Measurements from ENCODE around the gene NRSN2.
"Not testable (repeated sequence)": the region's sequence is repeated elsewhere in the genome, so short reads cannot be mapped to it uniquely, and the experiment has no call there.

NRSN2 gene

DNA sequence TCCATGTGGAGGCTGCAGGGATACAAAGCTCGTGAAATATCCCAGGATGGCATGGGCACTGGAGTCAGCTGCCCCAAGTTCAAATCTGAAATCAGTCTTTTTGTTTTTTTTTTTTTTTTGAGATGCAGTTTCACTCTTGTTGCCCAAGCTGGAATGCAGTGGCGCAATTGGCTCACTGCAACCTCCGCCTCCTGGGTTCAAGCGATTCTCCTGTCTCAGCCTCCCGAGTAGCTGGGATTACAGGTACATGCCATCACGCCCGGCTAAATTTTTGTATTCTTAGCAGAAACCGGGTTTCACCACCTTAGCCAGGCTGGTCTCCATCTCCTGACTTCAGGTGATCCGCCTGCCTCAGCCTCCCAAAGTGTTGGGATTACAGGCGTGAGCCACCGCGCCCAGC is 30.7 kb downstream of the NRSN2 start:
- DNase-seq, result not testable (repeated sequence)

- DNase-seq, result no peak
Measured at GRCh38 chr20:378961-379336, 32.0 kb downstream of the NRSN2 start.

DNA sequence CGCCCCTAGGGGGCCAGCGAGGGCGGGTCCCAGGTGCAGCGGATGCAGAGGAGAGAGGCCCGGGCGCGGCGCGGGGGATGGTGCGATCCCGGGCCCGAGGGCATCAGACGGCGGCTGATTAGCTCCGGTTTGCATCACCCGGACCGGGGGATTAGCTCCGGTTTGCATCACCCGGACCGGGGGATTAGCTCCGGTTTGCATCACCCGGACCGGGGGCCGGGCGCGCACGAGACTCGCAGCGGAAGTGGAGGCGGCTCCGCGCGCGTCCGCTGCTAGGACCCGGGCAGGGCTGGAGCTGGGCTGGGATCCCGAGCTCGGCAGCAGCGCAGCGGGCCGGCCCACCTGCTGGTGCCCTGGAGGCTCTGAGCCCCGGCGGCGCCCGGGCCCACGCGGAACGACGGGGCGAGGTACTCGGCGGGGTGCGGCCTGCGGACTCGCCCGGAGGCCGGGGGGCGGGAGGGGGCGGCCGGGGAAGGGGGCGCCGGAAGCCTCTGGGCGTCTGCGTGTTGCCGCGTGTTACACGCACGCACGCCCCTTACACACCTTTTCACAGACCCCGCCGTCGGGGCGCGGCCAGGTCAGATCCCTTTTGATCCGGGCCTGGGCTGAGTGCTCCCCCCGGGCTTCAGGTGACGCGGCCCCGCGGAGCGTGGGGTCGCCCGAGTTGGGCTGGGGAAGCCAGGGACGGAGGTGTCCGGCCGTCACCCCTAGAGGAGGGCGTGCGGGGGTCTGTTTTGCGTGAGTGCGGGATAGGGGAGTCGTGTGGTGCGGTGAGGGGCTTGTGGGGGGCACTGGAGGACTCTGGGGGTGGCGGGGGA is 34.1 kb downstream of the NRSN2 start:
- DNase-seq, result peak; percentile 49 to 62

DNA sequence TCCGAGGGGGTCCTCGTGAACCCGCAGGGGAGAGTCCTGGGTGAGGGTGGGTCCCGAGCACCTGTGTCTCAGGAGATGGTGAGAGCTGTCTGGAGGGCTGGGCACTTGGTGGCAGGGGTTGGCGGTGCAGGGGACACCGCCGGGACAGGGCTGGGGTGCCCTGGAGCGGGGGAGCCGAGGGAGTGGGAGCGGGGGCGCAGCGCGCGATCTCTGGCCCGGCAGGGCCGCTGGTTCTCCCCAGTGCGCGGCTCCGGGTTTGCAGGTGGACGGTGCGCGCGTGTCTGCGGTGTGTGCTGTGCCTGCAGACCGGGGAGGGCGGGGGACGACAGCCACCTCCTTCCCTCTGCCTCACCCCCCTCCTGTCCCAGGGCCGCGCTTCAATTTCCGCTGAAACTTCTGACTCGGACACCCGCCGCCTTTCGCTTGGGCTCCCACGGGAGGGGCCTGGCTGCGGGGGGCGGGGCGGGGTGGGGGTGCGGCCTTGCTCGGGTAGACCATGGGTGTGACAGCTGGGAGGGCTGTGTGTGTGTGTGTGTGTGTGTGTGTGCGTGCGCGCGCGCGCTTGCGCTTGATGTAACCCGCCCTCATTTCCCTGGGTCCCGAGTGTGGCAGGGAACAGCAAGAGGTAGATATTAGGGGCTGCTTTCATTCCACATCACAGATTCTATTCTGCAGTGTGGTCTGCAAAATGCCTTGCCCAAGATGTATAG is 34.8 kb downstream of the NRSN2 start:
- peak; percentile 59 to 68 for DNase-seq

GRCh38 chr20:382291-383115 is 35.6 kb downstream of the NRSN2 start:
- DNase-seq, result no peak

DNA sequence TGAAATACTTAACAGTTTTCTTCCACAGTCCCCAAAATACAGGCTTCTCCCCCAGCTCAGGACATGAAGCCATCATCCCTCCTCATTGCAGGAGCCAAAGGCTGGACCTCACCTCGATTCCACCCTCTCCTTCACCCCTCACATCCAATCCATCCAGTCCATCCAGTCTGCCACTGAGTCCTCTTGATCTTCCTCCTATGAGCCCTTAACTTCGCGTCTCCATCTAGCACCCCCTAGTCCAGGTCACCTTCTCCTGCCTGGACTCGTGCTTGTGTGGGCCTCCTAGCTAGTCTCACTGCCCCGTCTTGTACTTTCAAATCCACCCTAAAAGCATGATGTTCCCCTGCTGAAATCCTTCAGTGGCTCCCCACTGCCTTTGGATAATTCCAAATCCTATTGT is 37.0 kb downstream of the NRSN2 start:
- no peak for DNase-seq

GRCh38 chr20:384723-385122 is 37.8 kb downstream of the NRSN2 start:
- no peak for DNase-seq

DNA sequence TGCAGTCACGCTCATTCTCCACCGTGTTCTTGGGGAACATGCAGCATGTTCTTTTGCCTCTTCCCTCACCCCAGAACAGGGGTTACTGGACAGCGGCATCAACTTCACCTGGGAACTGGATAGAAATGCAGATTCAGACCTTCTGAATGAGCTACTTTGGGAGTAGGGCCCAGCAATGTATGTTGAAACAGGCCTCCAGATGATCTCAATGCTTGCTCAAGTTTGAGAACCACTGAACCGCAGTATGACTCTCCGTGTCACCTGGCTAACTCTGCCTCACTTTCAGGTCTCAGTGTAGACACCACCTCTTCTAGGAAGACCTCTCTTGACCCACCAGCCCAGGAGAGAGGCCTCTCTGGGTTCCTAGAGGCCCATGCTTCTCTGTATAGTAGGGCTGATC is 38.5 kb downstream of the NRSN2 start:
- no peak for DNase-seq

DNA sequence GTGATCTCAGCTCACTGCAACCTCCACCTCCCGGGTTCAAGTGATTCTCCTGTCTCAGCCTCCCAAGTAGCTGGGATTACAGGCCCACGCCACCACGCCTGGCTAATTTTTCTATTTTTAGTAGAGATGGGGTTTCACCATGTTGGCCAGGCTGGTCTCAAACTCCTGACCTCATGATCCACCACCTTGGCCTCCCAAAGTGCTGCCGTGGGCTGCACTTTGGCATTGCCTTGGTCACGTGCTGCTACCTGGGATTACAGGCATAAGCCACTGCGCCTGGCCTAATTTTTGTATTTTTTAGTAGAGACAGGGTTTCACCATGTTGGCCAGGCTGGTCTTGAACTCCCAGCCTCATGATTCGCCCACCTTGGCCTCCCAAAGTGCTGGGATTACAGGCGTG is 39.7 kb downstream of the NRSN2 start:
- not testable (repeated sequence) for DNase-seq

GRCh38 chr20:387520-387919 is 40.6 kb downstream of the NRSN2 start:
- DNase-seq, result no peak

DNA sequence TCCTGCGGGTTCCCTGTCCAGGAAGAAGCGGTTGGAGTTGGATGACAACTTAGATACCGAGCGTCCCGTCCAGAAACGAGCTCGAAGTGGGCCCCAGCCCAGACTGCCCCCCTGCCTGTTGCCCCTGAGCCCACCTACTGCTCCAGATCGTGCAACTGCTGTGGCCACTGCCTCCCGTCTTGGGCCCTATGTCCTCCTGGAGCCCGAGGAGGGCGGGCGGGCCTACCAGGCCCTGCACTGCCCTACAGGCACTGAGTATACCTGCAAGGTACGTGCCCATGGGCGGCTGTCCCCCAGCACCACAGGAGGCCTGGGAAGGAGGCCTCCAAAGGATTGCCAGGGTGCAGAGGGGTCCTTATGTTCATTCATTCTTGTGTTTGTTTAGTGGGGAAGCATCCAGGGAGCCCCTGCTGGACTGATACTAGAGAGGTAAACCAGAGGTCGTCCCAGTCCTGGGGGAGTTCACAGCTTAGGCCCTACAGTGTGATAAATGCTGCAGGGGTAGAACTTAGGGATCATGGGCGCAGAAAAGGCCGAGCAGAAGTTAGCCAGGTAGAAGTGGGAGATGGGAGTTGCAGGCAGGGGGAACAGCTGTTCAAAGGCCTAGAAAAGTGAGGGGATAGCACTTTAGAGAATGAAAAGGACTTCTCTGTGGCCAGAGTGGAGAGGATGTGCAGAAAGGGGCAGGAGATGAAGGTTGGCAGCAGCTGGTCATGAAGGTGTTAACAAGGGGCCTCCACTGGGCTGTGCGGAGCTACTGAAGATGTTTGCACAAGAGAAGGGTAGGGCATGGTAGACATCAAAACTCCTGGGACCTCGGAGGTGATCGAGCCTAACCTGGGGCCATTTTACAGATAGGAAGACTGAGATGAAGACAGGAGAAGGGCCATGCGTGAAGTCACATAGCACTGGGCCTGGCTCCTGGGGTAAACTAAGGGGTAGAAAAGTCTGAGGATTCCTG is 41.4 kb downstream of the NRSN2 start:
- DNase-seq, result no peak

- no peak for DNase-seq
Measured at GRCh38 chr20:389220-389619, 42.3 kb downstream of the NRSN2 start.

GRCh38 chr20:391041-391711 is 44.3 kb downstream of the NRSN2 start:
- DNase-seq, result no peak

GRCh38 chr20:393296-393695 is 46.4 kb downstream of the NRSN2 start:
- not testable (repeated sequence) for DNase-seq

GRCh38 chr20:396252-396618 is 49.3 kb downstream of the NRSN2 start:
- no peak for DNase-seq

DNA sequence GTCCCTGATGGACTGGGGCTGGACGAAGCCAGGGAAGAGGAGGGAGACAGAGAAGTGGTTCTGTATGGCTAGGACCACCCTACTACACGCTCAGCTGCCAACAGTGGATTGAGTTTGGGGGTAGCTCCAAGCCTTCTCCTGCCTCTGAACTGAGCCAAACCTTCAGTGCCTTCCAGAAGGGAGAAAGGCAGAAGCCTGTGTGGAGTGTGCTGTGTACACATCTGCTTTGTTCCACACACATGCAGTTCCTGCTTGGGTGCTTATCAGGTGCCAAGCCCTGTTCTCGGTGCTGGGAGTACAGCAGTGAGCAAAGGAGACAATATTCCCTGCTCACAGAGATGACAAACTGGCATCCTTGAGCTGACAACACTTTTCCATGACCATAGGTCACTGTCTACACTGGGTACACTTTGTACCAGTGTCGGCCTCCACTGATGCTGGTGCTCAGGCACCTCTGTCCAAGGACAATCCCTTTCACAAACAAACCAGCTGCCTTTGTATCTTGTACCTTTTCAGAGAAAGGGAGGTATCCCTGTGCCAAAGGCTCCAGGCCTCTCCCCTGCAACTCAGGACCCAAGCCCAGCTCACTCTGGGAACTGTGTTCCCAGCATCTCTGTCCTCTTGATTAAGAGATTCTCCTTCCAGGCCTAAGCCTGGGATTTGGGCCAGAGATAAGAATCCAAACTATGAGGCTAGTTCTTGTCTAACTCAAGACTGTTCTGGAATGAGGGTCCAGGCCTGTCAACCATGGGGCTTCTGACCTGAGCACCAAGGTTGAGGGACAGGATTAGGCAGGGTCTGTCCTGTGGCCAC is 49.9 kb downstream of the NRSN2 start:
- DNase-seq, result no peak

- no peak for DNase-seq
Measured at GRCh38 chr20:397432-398237, 50.7 kb downstream of the NRSN2 start.

DNA sequence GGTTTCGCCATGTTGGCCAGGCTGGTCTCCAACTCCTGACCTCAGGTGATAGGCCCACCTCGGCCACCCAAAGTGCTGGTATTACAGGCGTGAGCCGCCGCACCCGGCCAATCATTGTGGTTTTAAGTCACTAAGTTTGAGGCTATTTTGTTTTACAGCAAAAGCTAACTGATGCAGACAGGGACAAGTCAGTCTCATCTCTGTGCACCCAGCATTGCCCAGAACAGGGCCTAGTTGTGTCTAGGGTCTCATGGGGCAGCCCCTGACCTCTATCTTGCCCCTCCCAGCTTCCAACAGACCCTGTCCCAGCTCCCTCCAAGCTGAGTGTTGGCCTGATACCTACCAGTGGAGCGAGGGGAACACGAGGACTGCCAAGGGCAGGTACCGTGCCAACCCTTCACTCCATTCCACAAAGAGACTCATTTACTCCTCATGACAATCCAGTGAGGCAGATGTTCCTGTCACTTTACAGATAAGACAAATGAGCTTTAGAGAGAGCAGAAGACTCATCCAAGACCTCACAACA is 52.3 kb downstream of the NRSN2 start:
- no peak for DNase-seq

DNA sequence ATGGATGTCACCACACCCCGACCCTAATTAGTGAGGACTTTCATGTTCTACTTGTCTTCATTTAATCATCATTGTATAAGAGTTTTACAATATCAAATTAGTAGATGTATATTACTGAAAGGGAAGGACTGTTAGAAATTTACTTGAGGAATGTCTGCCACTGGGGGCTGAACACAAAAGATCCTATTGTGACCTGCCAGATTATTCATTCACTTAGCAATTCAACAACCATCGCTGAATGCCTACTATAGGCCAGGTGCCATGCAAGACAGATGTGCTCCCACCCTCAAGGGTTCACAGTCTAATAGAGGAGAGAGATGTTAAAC is 53.2 kb downstream of the NRSN2 start:
- DNase-seq, result no peak

Measured in SW 1271 (cell line).